Fibroblast of skin of back (primary cell): ENCODE data around the gene TAF7L.
A peak's percentile ranks its signal among the peaks of the same experiment; 100 is the strongest.

Experiments
- DNase-seq: peaks from one replicate; pipeline ENCODE4 v3.0.0-alpha.2; 2013

The TAF7L gene

DNA sequence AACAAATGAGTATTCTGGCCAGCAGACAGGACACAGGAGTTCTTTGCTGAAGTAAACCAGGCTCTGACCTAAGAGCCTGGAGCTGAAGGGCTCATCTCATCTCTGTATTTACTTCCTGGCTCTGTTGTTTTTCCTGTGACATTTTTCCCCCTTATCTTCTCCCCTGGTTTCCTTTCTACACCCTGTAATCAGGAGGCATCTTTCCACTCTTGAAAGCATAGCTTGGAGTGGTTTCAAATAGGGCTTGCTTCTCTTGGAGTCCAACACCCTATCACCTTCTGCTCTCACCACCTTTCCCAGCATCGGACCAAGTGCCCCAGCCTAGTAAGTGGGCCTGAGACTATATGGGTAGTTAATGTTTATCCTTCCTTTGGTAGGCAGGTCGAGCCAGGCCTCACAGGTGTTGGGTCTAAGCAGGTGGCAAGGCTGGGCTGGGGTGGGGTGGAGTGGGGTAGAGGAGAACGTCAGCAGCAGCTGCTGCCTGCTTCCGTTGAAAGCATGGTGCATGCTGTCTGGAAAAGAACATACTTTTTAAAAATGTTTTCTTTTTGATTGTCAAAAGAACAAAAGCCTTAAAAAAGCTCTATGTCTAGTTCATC is 70.4 kb downstream of the TAF7L start:
- no peak for DNase-seq

- DNase-seq = peak; percentile 68
Observed at GRCh38 chrX:101219864-101220346, 71.2 kb downstream of the TAF7L start.

GRCh38 chrX:101219116-101219863 is 71.8 kb downstream of the TAF7L start, which contains the start of gene DRP2:
TSS of gene DRP2 (plus strand) at chrX:101219786. CDS start at chrX:101231648, 11,862 bp downstream.
- peak; percentile 46 for DNase-seq
